PFSK-1 (cell line): ENCODE results near the gene MAD1L1.

Experiments used
- FOXP2 ChIP-seq: optimal IDR thresholded peaks from 2 replicates; pipeline ENCODE3; 2011; ENCODE audit warnings: borderline replicate concordance, control low read depth, inconsistent platforms; ENCODE audit not compliant: insufficient read depth; ENCODE audit errors: extremely low read length, extremely low read depth
- POLR2AphosphoS5 ChIP-seq: IDR thresholded peaks from 2 replicates; pipeline ENCODE4 v1.6.1; 2012; ENCODE audit warnings: low read depth, mild to moderate bottlenecking, control low read depth, low read length, moderate library complexity
- SIN3A ChIP-seq: IDR thresholded peaks from 2 replicates; pipeline ENCODE4 v1.6.1; 2012; ENCODE audit warnings: mild to moderate bottlenecking, low read length, moderate library complexity, borderline replicate concordance; ENCODE audit not compliant: insufficient read depth
- TAF1 ChIP-seq: IDR thresholded peaks from 2 replicates; pipeline ENCODE4 v1.6.1; 2012; ENCODE audit warnings: low read length, control low read depth, borderline replicate concordance; ENCODE audit not compliant: insufficient read depth
- TF ChIP-seq, protein P1 (sequence below), 2 experiments: IDR thresholded peaks; 2 replicates each; pipeline versions ENCODE4 v1.6.1 to v1.8.0; 2011 to 2012; ENCODE audit warnings: low read depth in 2 of 2, low read length in 2 of 2, control low read depth in 1 of 2, inconsistent platforms in 1 of 2, mild to moderate bottlenecking in 1 of 2, moderate library complexity in 1 of 2; ENCODE audit not compliant: insufficient read depth in 1 of 2

The MAD1L1 gene

DNA sequence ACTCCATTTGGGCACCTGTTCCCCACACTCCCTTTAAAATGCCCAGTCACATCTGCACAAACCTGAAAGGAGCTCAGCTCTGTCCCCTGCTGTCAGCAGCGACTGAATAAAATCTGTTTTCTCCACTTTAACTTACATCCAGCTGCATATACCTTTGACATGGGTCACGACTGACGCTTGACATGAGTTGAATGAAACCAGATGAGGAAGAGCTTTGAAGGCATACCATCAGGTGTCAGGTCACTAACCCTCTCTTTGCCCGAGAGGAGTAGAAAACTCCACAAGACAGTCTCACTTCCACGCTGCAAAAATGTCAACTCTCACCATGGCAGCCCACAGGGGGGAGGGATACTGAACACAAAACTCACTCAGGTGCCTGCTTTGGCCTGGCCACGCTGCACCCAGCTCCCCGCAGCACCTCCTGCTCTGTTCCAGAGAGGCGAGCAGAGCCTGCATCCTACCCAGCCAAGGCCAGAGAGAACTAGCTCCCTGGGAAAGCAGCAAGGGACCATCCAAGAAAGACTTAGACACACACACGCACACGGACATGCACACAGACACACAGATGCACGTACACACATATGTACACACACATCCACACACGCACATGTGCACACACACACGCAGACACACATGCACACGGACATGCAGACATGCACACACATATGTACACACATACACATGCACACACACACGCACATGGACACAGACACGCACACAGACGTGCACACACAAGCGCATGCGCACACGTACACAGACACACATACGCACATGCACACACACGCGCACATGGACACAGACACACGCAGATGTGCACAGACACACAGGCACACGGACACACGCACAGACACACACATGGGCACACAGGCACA, 191.0 kb downstream of the MAD1L1 start:
- no peak for TF ChIP-seq POLR2AphosphoS5
- no peak for TF ChIP-seq SIN3A
- no peak for TF ChIP-seq TAF1
- no peak for TF ChIP-seq FOXP2
- TF ChIP-seq, protein P1, sequence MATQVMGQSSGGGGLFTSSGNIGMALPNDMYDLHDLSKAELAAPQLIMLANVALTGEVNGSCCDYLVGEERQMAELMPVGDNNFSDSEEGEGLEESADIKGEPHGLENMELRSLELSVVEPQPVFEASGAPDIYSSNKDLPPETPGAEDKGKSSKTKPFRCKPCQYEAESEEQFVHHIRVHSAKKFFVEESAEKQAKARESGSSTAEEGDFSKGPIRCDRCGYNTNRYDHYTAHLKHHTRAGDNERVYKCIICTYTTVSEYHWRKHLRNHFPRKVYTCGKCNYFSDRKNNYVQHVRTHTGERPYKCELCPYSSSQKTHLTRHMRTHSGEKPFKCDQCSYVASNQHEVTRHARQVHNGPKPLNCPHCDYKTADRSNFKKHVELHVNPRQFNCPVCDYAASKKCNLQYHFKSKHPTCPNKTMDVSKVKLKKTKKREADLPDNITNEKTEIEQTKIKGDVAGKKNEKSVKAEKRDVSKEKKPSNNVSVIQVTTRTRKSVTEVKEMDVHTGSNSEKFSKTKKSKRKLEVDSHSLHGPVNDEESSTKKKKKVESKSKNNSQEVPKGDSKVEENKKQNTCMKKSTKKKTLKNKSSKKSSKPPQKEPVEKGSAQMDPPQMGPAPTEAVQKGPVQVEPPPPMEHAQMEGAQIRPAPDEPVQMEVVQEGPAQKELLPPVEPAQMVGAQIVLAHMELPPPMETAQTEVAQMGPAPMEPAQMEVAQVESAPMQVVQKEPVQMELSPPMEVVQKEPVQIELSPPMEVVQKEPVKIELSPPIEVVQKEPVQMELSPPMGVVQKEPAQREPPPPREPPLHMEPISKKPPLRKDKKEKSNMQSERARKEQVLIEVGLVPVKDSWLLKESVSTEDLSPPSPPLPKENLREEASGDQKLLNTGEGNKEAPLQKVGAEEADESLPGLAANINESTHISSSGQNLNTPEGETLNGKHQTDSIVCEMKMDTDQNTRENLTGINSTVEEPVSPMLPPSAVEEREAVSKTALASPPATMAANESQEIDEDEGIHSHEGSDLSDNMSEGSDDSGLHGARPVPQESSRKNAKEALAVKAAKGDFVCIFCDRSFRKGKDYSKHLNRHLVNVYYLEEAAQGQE (IDR thresholded peaks at IDR 0.05; ENCODE audit: insufficient read depth in 1 of 2, low read depth in 2 of 2, low read length in 2 of 2), result no peak

DNA sequence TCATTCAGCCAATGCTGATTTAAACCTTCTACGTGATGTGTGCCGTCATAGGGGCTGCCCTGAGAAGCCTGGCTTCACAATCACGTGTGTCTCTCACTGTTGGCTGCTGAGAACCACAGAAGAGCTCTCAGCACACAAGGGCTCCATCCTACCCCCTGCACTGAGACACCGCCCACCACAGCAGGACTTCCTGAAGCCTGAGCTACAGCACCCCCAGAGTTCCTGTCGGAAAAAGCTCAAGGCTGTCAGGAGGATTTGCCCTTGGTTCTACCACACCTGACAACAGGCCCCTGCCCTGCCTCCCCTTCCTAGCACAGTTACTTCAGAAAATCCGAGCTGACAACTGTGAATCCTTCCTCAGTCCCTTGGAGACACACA, 191.9 kb downstream of the MAD1L1 start:
- no peak for TF ChIP-seq FOXP2
- TF ChIP-seq, protein P1 (IDR thresholded peaks at IDR 0.05; ENCODE audit: insufficient read depth in 1 of 2, low read depth in 2 of 2, low read length in 2 of 2), result no peak
- TF ChIP-seq SIN3A, result no peak
- no peak for TF ChIP-seq POLR2AphosphoS5
- no peak for TF ChIP-seq TAF1

DNA sequence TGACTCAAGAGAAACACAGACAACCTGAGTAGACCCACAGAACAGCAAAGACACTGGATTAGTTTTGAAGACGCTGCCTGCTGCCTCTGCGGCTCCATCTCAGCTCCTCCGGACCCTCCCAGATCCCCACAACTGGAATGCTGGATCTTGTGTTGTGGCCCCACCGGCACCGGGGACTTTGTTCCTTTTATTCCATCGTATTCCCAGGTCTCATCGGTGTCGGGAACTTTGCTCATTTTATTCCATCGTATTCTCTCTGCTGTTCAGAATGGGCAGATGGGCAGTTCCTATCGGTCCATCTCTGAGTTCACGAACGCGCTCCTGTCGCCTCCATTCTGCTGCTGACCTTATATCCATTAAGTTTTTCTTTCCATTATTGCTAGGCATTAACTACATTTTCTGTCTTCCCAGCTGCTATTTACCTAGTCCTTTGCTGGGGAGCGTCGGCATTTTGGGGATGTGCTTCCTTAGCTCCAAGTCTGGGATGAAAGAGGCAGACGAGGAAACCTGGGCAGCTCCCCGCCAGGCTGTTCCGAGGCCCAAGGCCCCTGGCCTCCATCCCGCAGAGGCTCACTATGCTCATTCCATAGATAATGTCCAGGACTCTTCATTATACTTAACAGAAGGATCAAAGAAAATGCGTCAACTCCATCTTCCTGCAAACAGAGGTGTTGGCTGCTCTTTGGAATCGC, 192.4 kb downstream of the MAD1L1 start:
- no peak for TF ChIP-seq TAF1
- no peak for TF ChIP-seq POLR2AphosphoS5
- TF ChIP-seq SIN3A, result no peak
- TF ChIP-seq FOXP2, result no peak

DNA sequence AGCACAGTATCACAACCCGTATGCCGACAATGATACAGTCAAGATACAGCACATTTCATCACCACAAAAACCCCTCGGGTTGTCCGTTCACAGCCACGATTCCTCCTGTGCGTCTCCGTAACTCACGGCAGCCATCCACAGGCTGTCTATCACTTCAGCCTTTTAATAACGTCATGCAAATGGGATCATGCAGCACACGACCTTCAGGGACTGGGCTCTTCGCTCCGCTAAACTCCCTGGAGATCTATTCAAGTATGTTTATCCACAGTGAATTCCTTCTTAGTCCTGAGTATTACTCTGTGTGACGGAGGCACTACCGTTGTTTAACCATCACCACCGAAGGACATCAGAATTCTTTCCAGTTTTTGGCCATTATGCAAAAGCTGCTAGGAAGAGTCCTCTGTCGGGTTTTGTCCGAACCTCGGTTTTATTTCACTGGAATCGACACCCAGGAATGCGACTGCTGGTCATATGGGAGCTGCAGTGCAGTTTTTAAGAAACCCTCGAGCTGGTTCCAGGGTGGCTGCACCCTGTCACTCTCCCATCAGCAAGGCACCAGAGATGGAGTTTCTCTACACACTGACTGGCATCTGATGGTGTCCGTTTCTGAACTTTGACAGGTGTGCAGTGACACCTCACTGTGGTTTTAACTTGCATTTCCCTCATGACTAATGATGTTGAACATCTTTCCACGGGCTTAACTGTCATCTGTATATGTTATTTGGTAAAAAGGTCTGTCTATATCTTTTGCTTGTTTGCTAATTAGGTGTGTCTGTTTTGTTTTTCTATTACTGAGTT, 193.6 kb downstream of the MAD1L1 start:
- TF ChIP-seq SIN3A (no peak), FOXP2 (no peak), POLR2AphosphoS5 (no peak), TAF1 (no peak)
- TF ChIP-seq, protein P1 (IDR thresholded peaks at IDR 0.05; ENCODE audit: insufficient read depth in 1 of 2, low read depth in 2 of 2, low read length in 2 of 2), result no peak

DNA sequence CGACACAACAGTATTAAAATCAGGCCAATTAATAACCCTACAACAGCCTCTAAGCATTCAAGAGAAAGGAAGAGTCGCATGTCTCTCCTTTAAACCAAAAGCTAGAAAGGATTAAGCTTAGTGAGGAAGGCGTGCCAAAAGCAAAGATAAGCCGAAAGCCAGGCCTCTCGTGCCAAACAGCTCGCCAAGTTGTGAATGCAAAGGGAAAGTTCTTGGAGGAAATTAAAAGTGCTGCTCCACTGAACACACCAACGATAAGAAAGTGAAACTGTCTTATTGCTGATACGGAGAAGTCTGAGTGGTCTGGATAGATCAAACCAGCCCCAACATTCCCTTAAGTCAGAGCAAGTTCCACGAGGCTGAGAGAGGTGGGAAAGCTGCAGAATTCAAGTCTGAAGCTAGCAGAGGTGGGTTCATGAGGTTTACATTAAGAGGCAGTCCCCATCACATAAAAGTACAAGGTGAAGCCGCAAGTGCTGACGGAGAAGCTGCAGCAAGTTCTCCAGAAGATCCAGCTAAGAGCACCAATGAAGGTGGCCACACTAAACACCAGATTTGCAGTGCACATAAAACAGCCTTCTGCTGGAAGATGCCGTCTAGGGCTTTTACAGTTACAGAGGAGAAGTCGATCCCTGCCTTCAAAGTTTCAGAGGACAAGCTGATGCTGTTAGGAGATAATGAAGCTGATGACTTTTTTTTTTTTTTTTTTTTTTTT, 194.8 kb downstream of the MAD1L1 start:
- TF ChIP-seq TAF1, result no peak
- no peak for TF ChIP-seq FOXP2
- TF ChIP-seq SIN3A, result no peak
- TF ChIP-seq POLR2AphosphoS5, result no peak
- TF ChIP-seq, protein P1 (IDR thresholded peaks at IDR 0.05; ENCODE audit: insufficient read depth in 1 of 2, low read depth in 2 of 2, low read length in 2 of 2), result no peak
